NCI-H2107 (cell line): ENCODE results near the gene SENP7.
"Not testable (repeated sequence)": the region's sequence is repeated elsewhere in the genome, so short reads cannot be mapped to it uniquely, and the experiment has no call there.

Source experiments
- DNase-seq: peaks from one replicate; lab custom pipeline; 2025; lab: John Stamatoyannopoulos, UW

Gene SENP7

GRCh38 chr3:101438641-101439040 lies 74.4 kb downstream of the SENP7 start:
- not testable (repeated sequence) for DNase-seq

GRCh38 chr3:101433652-101434051 lies 79.4 kb downstream of the SENP7 start:
- no peak for DNase-seq

- DNase-seq = no peak
Observed at GRCh38 chr3:101423984-101424888, 88.8 kb downstream of the SENP7 start.

GRCh38 chr3:101418851-101419250 lies 94.2 kb downstream of the SENP7 start:
- no peak for DNase-seq

GRCh38 chr3:101414121-101414520 lies 98.9 kb downstream of the SENP7 start:
- no peak for DNase-seq

- DNase-seq = no peak
Observed at GRCh38 chr3:101413656-101414055, 99.4 kb downstream of the SENP7 start.

- no peak for DNase-seq
Observed at GRCh38 chr3:101391413-101391950, 121.5 kb downstream of the SENP7 start.

GRCh38 chr3:101388706-101389105 lies 124.3 kb downstream of the SENP7 start:
- DNase-seq = no peak

GRCh38 chr3:101387351-101387750 lies 125.7 kb downstream of the SENP7 start:
- no peak for DNase-seq

GRCh38 chr3:101384426-101384825 lies 128.6 kb downstream of the SENP7 start:
- DNase-seq = no peak

- DNase-seq = no peak
Observed at GRCh38 chr3:101383656-101384055, 129.4 kb downstream of the SENP7 start.

- DNase-seq = no peak
Observed at GRCh38 chr3:101383156-101383575, 129.8 kb downstream of the SENP7 start.

- no peak for DNase-seq
Observed at GRCh38 chr3:101381809-101382208, 131.2 kb downstream of the SENP7 start.

GRCh38 chr3:101379658-101380376 lies 133.2 kb downstream of the SENP7 start:
- DNase-seq = no peak

GRCh38 chr3:101377796-101378195 lies 135.2 kb downstream of the SENP7 start:
- no peak for DNase-seq

GRCh38 chr3:101377209-101377608 lies 135.8 kb downstream of the SENP7 start:
- no peak for DNase-seq

- DNase-seq = no peak
Observed at GRCh38 chr3:101375586-101375985, 137.4 kb downstream of the SENP7 start.

- DNase-seq = no peak
Observed at GRCh38 chr3:101362406-101362805, 150.6 kb downstream of the SENP7 start.

- no peak for DNase-seq
Observed at GRCh38 chr3:101351829-101352228, 161.2 kb downstream of the SENP7 start.

- no peak for DNase-seq
Observed at GRCh38 chr3:101340591-101340990, 172.4 kb downstream of the SENP7 start.

GRCh38 chr3:101333883-101334282 lies 179.1 kb downstream of the SENP7 start:
- no peak for DNase-seq

GRCh38 chr3:101329016-101329673 lies 183.9 kb downstream of the SENP7 start:
- DNase-seq = no peak
